Measurements from ENCODE around the gene ACO2.

The ACO2 gene

DNA sequence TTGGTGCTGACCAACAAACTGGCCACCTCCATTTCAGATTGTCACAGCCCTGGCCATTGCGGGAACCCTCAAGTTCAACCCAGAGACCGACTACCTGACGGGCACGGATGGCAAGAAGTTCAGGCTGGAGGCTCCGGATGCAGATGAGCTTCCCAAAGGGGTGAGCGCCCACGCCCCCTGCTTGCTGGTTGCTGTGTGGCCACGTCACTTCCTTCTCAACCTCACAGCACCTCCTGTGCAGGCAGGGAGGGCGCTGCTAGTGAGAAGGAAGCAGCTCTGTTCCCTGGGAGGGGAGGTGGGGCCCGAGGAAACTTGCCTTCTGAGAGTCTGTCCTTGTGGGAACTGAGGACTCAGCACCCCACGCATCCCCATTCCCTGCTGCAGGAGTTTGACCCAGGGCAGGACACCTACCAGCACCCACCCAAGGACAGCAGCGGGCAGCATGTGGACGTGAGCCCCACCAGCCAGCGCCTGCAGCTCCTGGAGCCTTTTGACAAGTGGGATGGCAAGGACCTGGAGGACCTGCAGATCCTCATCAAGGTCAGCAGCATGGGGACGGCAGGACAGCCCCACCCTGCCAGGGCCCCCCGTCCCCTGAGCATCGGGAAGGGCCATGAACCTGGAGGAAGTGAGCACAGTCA, 56.0 kb downstream of the ACO2 start:
- Histone ChIP-seq H3K36me3 (peaks cover 84% of the 10 kb centered on the region), H3K4me1 (ENCODE audit: control insufficient read depth in 1 of 2, insufficient read depth in 1 of 2, low read depth in 1 of 2, low read length in 1 of 2) (peaks cover 0 to 3% of the 10 kb centered on the region in 2 experiments), H3K27ac (no peak overlapping the region)

GRCh38 chr22:41525450-41526225, 56.7 kb downstream of the ACO2 start:
- Histone ChIP-seq H3K27ac (no peak overlapping the region), H3K4me3 (ENCODE audit: low read depth in 1 of 2, low read length in 1 of 2) (no peak overlapping the region), H3K27me3 (no peaks in the 10 kb centered on the region), H3K36me3 (peaks cover 86% of the 10 kb centered on the region), H3K9me3 (no peaks in the 10 kb centered on the region), H3K4me1 (ENCODE audit: control insufficient read depth in 1 of 2, insufficient read depth in 1 of 2, low read depth in 1 of 2, low read length in 1 of 2) (peaks cover 0 to 3% of the 10 kb centered on the region in 2 experiments)
- TF ChIP-seq, protein P1, sequence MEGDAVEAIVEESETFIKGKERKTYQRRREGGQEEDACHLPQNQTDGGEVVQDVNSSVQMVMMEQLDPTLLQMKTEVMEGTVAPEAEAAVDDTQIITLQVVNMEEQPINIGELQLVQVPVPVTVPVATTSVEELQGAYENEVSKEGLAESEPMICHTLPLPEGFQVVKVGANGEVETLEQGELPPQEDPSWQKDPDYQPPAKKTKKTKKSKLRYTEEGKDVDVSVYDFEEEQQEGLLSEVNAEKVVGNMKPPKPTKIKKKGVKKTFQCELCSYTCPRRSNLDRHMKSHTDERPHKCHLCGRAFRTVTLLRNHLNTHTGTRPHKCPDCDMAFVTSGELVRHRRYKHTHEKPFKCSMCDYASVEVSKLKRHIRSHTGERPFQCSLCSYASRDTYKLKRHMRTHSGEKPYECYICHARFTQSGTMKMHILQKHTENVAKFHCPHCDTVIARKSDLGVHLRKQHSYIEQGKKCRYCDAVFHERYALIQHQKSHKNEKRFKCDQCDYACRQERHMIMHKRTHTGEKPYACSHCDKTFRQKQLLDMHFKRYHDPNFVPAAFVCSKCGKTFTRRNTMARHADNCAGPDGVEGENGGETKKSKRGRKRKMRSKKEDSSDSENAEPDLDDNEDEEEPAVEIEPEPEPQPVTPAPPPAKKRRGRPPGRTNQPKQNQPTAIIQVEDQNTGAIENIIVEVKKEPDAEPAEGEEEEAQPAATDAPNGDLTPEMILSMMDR (IDR thresholded peaks at IDR 0.05) = no peak

More for the DNA sequence above, 56.0 kb downstream of the ACO2 start:
- Histone ChIP-seq H3K9me3 (no peaks in the 10 kb centered on the region), H3K27me3 (no peaks in the 10 kb centered on the region), H3K4me3 (ENCODE audit: low read depth in 1 of 2, low read length in 1 of 2) (no peak overlapping the region)
- TF ChIP-seq, protein P1 (IDR thresholded peaks at IDR 0.05) = no peak

- TF ChIP-seq, protein P1 (IDR thresholded peaks at IDR 0.05) = no peak
- Histone ChIP-seq H3K4me1 (ENCODE audit: control insufficient read depth in 1 of 2, insufficient read depth in 1 of 2, low read depth in 1 of 2, low read length in 1 of 2) (peaks cover 0 to 3% of the 10 kb centered on the region in 2 experiments), H3K27me3 (no peaks in the 10 kb centered on the region), H3K9me3 (no peaks in the 10 kb centered on the region), H3K4me3 (ENCODE audit: low read depth in 1 of 2, low read length in 1 of 2) (no peak overlapping the region), H3K36me3 (peaks cover 93% of the 10 kb centered on the region), H3K27ac (no peak overlapping the region)
These were observed 57.4 kb downstream of the ACO2 start for GRCh38 chr22:41526226-41526829.

DNA sequence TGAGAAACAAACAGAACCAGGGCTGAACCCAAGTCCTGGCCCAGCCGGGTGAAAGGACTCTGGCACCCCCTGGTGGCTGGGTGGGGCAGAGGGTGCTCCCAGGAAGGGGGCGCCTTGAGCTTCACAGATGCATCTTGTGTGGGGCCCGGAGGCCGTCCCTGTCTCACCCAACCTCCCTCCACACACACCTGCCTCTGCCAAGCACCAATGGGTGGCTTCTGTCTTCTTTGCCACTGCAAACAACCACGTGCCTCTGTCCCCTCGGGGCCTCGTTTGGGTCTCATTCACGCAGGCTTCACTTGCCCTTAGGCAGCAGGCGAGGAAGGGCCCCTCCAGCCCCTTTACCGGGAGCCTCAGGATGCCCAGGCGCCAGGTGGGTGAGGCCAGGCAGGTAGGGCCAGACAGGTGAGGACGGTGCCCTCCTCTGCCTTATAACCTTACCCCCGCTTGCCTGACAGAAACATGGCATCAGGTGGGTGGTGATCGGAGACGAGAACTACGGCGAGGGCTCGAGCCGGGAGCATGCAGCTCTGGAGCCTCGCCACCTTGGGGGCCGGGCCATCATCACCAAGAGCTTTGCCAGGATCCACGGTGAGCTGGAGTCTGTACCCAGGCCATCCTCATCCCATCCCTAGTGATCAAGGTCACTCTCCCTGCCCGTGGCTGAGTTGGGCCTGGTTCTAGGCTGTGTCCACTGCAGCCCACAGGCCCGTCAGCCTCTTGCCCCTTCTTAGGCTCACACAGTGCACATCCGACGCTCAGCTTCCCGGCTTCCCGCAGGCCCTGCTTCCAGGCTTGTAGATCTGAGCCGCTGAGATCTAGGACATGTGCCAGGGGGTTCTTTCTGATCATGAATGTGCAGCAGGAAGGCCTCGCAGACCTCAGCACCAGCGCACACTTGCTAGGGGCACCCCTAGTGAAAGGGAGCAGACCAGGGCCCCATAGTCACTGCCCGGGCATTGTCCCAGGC, 58.2 kb downstream of the ACO2 start:
- TF ChIP-seq, protein P1 (IDR thresholded peaks at IDR 0.05) = peak; percentile 79
- peaks cover 97% of the 10 kb centered on the region for H3K36me3 ChIP-seq
- H3K4me3 ChIP-seq (ENCODE audit: low read depth in 1 of 2, low read length in 1 of 2) = no peak overlapping the region
- H3K9me3 ChIP-seq = no peaks in the 10 kb centered on the region
- H3K27ac ChIP-seq = no peak overlapping the region
- peaks cover 0 to 3% of the 10 kb centered on the region in 2 experiments for H3K4me1 ChIP-seq (ENCODE audit: control insufficient read depth in 1 of 2, insufficient read depth in 1 of 2, low read depth in 1 of 2, low read length in 1 of 2)
- no peaks in the 10 kb centered on the region for H3K27me3 ChIP-seq

Data from neutrophil (primary cell).